Measurements from ENCODE around the gene CD300LB.

DNA sequence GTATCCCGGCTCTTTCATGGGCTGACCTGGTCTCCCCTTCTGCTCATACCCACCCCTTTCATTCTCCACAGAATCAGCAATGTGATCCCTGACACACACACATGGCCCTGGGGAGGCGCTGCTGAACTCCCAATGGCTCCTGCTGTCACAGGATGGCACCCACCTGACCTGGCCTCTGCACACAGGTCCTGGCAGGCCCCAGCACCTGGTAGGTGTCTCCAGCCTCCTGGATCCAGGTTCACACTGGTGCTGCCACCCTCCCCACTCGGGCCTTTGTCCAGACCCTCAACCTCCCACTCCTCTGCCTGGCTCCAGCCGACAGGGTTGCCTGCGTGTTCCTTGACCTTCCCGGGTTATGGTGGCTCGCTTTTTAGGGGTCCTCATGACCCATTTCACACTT, 16.0 kb upstream of the CD300LB start:
- TF ChIP-seq POLR2A (IDR thresholded peaks at IDR 0.05; ENCODE audit: low read depth, low read length) (no peak), POLR2AphosphoS5 (IDR thresholded peaks at IDR 0.05; ENCODE audit: low read depth, low read length) (no peak), TAF1 (IDR thresholded peaks at IDR 0.05; ENCODE audit: borderline replicate concordance, low read depth, low read length) (no peak)

Measured in GM12892 (cell line).